HepG2 (cell line): Measurements from ENCODE around the gene FGFR3. TPM values are rescaled to one million over a fixed set of nuclear protein-coding genes. Genes with fewer than 3 reads are reported as not detected.
A peak's percentile ranks its signal among the peaks of the same experiment; 100 is the strongest.

ENCODE experiments used
- ATAD3A ChIP-seq: sonication (generic); formaldehyde crosslinking; IDR thresholded peaks from 2 replicates; pipeline ENCODE4 v1.4.0; 2020; ENCODE audit warnings: missing genetic modification reagents
- ATM ChIP-seq: fragments of 450-650 bp; IDR thresholded peaks from 2 replicates; pipeline ENCODE4 v1.7.1; 2017; ENCODE audit warnings: mild to moderate bottlenecking, borderline replicate concordance
- CBX5 ChIP-seq: sonication (generic); formaldehyde crosslinking; IDR thresholded peaks from 2 replicates; pipeline ENCODE4 v1.4.0; 2020; ENCODE audit warnings: missing genetic modification reagents, borderline replicate concordance
- DBP ChIP-seq: sonication (generic); formaldehyde crosslinking; IDR thresholded peaks from 2 replicates; pipeline ENCODE4 v1.4.0; 2020; ENCODE audit warnings: missing genetic modification reagents; ENCODE audit errors: not compliant biosample characterization
- GLMP ChIP-seq: sonication (generic); formaldehyde crosslinking; IDR thresholded peaks from 2 replicates; pipeline ENCODE4 v1.9.0; 2021; ENCODE audit warnings: missing genetic modification reagents, mild to moderate bottlenecking, borderline replicate concordance
- HDAC2 ChIP-seq: sonication (generic); formaldehyde crosslinking; IDR thresholded peaks from 2 replicates; pipeline ENCODE4 v1.4.0; 2020; ENCODE audit warnings: missing genetic modification reagents
- MXI1 ChIP-seq: IDR thresholded peaks from 3 replicates; pipeline ENCODE4 v1.6.1; 2012; ENCODE audit warnings: low read depth, low read length, inconsistent platforms, borderline replicate concordance
- PAXIP1 ChIP-seq: sonication (generic); formaldehyde crosslinking; conservative IDR thresholded peaks from 2 replicates; pipeline ENCODE4 v1.4.0; 2020; ENCODE audit warnings: mild to moderate bottlenecking, missing genetic modification reagents, moderate library complexity
- PBX2 ChIP-seq: IDR thresholded peaks from 2 replicates; pipeline ENCODE4 v1.6.1; 2016; ENCODE audit warnings: control low read depth
- SNAPC5 ChIP-seq: sonication (generic); formaldehyde crosslinking; IDR thresholded peaks from 2 replicates; pipeline ENCODE4 v1.8.1; 2023; ENCODE audit warnings: mild to moderate bottlenecking, missing genetic modification reagents, borderline replicate concordance
- TRIM24 ChIP-seq: sonication (generic); formaldehyde crosslinking; IDR thresholded peaks from 2 replicates; pipeline ENCODE4 v1.8.0; 2022; ENCODE audit warnings: mild to moderate bottlenecking, missing genetic modification reagents
- ZFP62 ChIP-seq: sonication (generic); formaldehyde crosslinking; IDR thresholded peaks from 2 replicates; pipeline ENCODE4 v1.4.0; 2020; ENCODE audit warnings: missing genetic modification reagents
- ZHX1 ChIP-seq: sonication (generic); formaldehyde crosslinking; IDR thresholded peaks from 2 replicates; pipeline ENCODE4 v1.8.1; 2022; ENCODE audit warnings: low read depth, mild to moderate bottlenecking, missing genetic modification reagents
- ZNF350 ChIP-seq: sonication (generic); formaldehyde crosslinking; IDR thresholded peaks from 2 replicates; pipeline ENCODE4 v1.4.0; 2020; ENCODE audit warnings: mild to moderate bottlenecking, low read depth, missing genetic modification reagents, borderline replicate concordance
- ZNF484 ChIP-seq: sonication (generic); formaldehyde crosslinking; IDR thresholded peaks from 2 replicates; pipeline ENCODE4 v1.5.1; 2020; ENCODE audit warnings: mild to moderate bottlenecking, low read depth, missing genetic modification reagents, borderline replicate concordance
- ZSCAN20 ChIP-seq: sonication (generic); formaldehyde crosslinking; IDR thresholded peaks from 2 replicates; pipeline ENCODE4 v1.4.0; 2020; ENCODE audit warnings: missing genetic modification reagents, mild to moderate bottlenecking, borderline replicate concordance
- polyA plus RNA-seq, 8 experiments: library from polyadenylated mRNA; depleted of rRNA in 3 of 8; stranded (reverse) in 7 of 8; unstranded in 1 of 8; fragments of >200 nt; fragmentation: Illumina TruSeq in 4 of 8; extraction: Trizol in 4 of 8; gene quantifications; 2 replicates each; pipeline versions ENCODE4 v1.2.1 to v1.2.3, GENCODE V29; 2011 to 2016; ENCODE audit warnings: low read depth in 4 of 8, missing spikeins in 1 of 8, mixed read lengths in 1 of 8; ENCODE audit not compliant: insufficient read depth in 1 of 8
- total RNA-seq, 5 experiments: library from RNA; depleted of rRNA; stranded (reverse); fragments of >200 nt; fragmentation: Illumina TruSeq; extraction: Trizol; gene quantifications; 2 replicates each; pipeline ENCODE4 v1.2.3, GENCODE V29; 2016; ENCODE audit warnings: low read depth in 1 of 5

The FGFR3 gene
- total and polyA plus RNA-seq, 2 of the 13 experiments (the other 11 are each of a cell fraction or from before 2014, with no cell fraction given) = 103 to 109 TPM

GRCh38 chr4:1856071-1856942 lies 63.2 kb downstream of the FGFR3 start, which contains the start of gene LETM1 (continued):
- TF ChIP-seq ZHX1 (CRISPR knock-in tag) = no peak; the same call in 1 of the 2 replicates
- TF ChIP-seq TRIM24 (CRISPR knock-in tag) = no peak
- no peak for TF ChIP-seq ZFP62 (CRISPR knock-in tag)
- TF ChIP-seq PAXIP1 (CRISPR knock-in tag) = 0 out of 2 replicates have a peak, but pooled peaks have one; percentile 44
- TF ChIP-seq ZSCAN20 (CRISPR knock-in tag) = no peak
- peak; percentile 89; the same call in 1 of the 3 replicates for TF ChIP-seq MXI1
- TF ChIP-seq PBX2 (CRISPR knock-in tag) = no peak
- no peak for TF ChIP-seq ATM
- peak; percentile 56 for TF ChIP-seq HDAC2
- peak; percentile 51; the same call in 1 of the 2 replicates for TF ChIP-seq ZNF350 (CRISPR knock-in tag)
- no peak for TF ChIP-seq ATAD3A (CRISPR knock-in tag)
- no peak for TF ChIP-seq ZNF484 (CRISPR knock-in tag)
- no peak for TF ChIP-seq GLMP (CRISPR knock-in tag)
- peak; percentile 30; the same call in 1 of the 2 replicates for TF ChIP-seq CBX5 (CRISPR knock-in tag)
- no peak for TF ChIP-seq DBP (CRISPR knock-in tag)
- peak; percentile 84; the same call in 1 of the 2 replicates for TF ChIP-seq SNAPC5 (CRISPR knock-in tag)
